GM12801 (cell line): ENCODE results near the gene PARD3.

Experiments used
- CTCF ChIP-seq: IDR thresholded peaks from one replicate; pipeline ENCODE4 v1.5.1; 2011; ENCODE audit warnings: control low read depth; ENCODE audit not compliant: insufficient read length; ENCODE audit errors: extremely low read depth

The PARD3 gene

DNA sequence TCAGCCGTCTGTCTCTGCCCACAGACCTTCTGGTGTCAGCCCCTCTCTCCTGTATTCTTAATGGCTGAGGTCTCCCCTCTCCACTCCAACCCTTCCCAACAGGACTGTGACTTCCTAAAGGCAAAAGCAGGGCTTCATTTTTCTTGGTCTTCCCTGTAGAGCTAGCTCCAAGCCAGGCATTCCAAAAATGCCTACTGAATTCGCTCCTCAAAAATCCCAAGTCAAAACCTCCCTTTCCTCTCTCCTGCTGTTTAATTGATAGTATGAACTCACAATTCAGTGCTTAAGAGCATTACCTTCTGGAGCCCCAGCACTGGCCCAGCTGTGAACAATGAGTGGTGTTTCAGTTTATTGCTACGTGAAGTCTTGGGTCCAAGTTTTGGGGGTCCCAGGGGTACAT lies 628.4 kb downstream of the PARD3 start:
- TF ChIP-seq CTCF, result no peak

- no peak for TF ChIP-seq CTCF
Measured at GRCh38 chr10:34185998-34186397, 629.1 kb downstream of the PARD3 start.

- no peak for TF ChIP-seq CTCF
Measured at GRCh38 chr10:34184939-34185386, 630.1 kb downstream of the PARD3 start.

DNA sequence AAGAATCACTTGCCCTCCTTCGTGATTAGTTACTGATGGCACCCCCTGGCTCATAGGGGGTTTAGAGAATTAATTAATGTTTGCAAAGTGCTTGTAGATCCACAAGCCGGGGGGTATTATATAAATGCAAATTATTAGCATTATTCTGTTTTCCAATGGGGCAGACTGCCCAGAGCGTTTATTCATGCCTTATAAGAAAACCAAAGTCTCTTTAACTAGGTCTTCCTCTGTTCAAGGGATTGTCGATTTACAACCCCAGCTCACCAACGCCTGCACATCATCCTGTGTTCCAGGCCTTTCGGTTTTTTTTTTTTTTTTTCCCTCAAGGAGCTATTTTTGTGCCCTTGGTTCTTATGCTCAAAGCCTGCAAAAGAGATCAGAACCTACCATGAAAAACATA lies 630.7 kb downstream of the PARD3 start:
- TF ChIP-seq CTCF, result no peak

GRCh38 chr10:34183016-34183796 lies 631.9 kb downstream of the PARD3 start:
- no peak for TF ChIP-seq CTCF

DNA sequence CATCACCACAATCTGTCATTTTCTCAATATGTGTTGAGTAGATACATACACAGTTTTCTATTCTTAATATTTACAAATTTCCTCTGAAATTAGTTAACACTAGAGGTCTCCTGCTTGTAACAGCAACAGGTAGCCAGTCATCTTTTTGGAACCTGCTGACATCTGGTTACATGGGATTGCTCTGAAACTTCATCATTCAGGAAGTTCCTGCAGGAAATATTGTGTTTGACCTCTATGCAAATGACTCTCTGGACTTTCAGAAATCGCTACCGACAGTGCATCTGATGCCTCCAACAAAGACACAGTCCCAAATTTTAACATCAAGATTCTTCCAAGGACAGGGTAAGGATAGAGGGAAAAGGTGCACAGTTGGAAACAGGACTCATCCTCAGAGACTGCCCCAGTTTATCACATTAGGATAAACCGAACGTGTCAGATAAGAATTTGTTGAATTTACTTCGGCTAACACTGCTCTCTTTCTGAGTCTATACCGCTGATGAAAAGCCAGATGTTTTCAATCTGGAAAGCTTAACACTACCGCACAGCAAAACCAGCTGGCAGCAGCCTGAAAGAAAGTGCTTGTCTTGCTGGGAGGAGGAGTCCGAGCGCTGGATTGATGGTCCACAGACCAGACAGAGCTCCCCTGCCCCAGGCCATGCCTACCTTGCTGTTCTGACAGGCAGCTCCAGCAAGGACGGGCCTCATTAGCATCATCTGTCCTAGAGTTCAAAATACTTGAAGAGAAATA lies 633.4 kb downstream of the PARD3 start:
- no peak for TF ChIP-seq CTCF

DNA sequence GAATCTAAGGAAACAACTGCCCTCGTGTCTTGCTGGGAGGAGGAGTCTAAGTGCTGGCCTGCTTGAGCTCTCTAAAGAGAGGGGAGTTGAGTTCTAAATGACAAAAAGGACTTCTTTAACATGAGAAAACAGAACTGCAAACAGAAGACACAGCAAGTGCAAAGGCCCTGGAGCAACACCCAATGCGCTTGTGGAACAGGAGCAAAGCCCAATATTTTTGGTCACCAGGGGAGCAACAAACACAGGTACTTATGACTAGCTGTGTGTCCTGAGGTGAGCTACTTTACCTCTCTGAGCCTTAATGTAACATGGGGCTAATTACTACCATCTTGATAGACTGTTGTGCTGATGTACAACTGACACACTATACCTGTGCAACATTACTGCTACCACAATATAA lies 634.3 kb downstream of the PARD3 start:
- TF ChIP-seq CTCF, result no peak
